Mucosa of stomach (tissue), 1 donor: ENCODE results near the gene ACHE.
"Not testable (repeated sequence)": the region's sequence is repeated elsewhere in the genome, so short reads cannot be mapped to it uniquely, and the experiment has no call there.

Experiments
- H3K27me3 ChIP-seq: one replicate; pipeline ENCODE4 v1.7.0; 2013; ENCODE audit warnings: mild to moderate bottlenecking, low read length; ENCODE audit not compliant: control insufficient read depth, insufficient read depth
- H3K36me3 ChIP-seq: one replicate; pipeline ENCODE4 v1.7.0; 2013; ENCODE audit warnings: low read length; ENCODE audit not compliant: control insufficient read depth, insufficient read depth
- H3K4me1 ChIP-seq: one replicate; pipeline ENCODE4 v1.7.0; 2013; ENCODE audit warnings: mild to moderate bottlenecking, low read length; ENCODE audit not compliant: control insufficient read depth, insufficient read depth
- H3K4me3 ChIP-seq: one replicate; pipeline ENCODE4 v1.7.0; 2013; ENCODE audit warnings: low read length
- H3K9ac ChIP-seq: one replicate; pipeline ENCODE4 v1.7.0; 2013; ENCODE audit warnings: mild to moderate bottlenecking, low read length, moderate library complexity
- H3K9me3 ChIP-seq: one replicate; pipeline ENCODE4 v1.7.0; 2013; ENCODE audit warnings: mild to moderate bottlenecking, low read length, moderate library complexity; ENCODE audit not compliant: control insufficient read depth
- donor health status: Pancreatic carcinoma.

The ACHE gene

GRCh38 chr7:100864263-100864845 is 31.3 kb downstream of the ACHE start:
- Histone ChIP-seq H3K27me3 (no peaks in the 10 kb centered on the region), H3K9me3 (no peaks in the 10 kb centered on the region), H3K4me1 (peaks cover 25% of the 10 kb centered on the region), H3K9ac (no peak overlapping the region), H3K36me3 (no peaks in the 10 kb centered on the region), H3K4me3 (no peak overlapping the region)

- Histone ChIP-seq H3K36me3 (no peaks in the 10 kb centered on the region), H3K4me3 (no peak overlapping the region), H3K9me3 (no peaks in the 10 kb centered on the region), H3K27me3 (no peaks in the 10 kb centered on the region), H3K9ac (no peak overlapping the region), H3K4me1 (peaks cover 25% of the 10 kb centered on the region)
Measured at GRCh38 chr7:100863406-100863950, 32.2 kb downstream of the ACHE start.

- no peaks in the 10 kb centered on the region for H3K36me3 ChIP-seq
- H3K4me3 ChIP-seq, result no peak overlapping the region
- peaks cover 15% of the 10 kb centered on the region for H3K4me1 ChIP-seq
- H3K9ac ChIP-seq, result no peak overlapping the region
- no peaks in the 10 kb centered on the region for H3K27me3 ChIP-seq
- no peaks in the 10 kb centered on the region for H3K9me3 ChIP-seq
Measured at GRCh38 chr7:100861616-100861985, 34.1 kb downstream of the ACHE start.

- Histone ChIP-seq H3K4me1 (peaks cover 9% of the 10 kb centered on the region), H3K9me3 (no peaks in the 10 kb centered on the region), H3K9ac (no peak overlapping the region), H3K27me3 (no peaks in the 10 kb centered on the region), H3K4me3 (no peak overlapping the region), H3K36me3 (no peaks in the 10 kb centered on the region)
Measured at GRCh38 chr7:100860702-100861615, 34.7 kb downstream of the ACHE start.

GRCh38 chr7:100859856-100860255 is 35.8 kb downstream of the ACHE start:
- Histone ChIP-seq H3K9ac (no peak overlapping the region), H3K36me3 (no peaks in the 10 kb centered on the region), H3K9me3 (no peaks in the 10 kb centered on the region), H3K27me3 (no peaks in the 10 kb centered on the region), H3K4me1 (no peaks in the 10 kb centered on the region), H3K4me3 (no peak overlapping the region)

- Histone ChIP-seq H3K27me3 (no peaks in the 10 kb centered on the region), H3K4me3 (no peak overlapping the region), H3K4me1 (peaks cover 6% of the 10 kb centered on the region), H3K36me3 (no peaks in the 10 kb centered on the region), H3K9me3 (no peaks in the 10 kb centered on the region), H3K9ac (no peak overlapping the region)
Measured at GRCh38 chr7:100856871-100857282, 38.8 kb downstream of the ACHE start.

GRCh38 chr7:100855515-100855914 is 40.2 kb downstream of the ACHE start:
- H3K9ac ChIP-seq, result no peak overlapping the region
- H3K9me3 ChIP-seq, result no peaks in the 10 kb centered on the region
- no peaks in the 10 kb centered on the region for H3K27me3 ChIP-seq
- no peak overlapping the region for H3K4me3 ChIP-seq
- H3K4me1 ChIP-seq, result peaks cover 6% of the 10 kb centered on the region
- H3K36me3 ChIP-seq, result no peaks in the 10 kb centered on the region

- not testable (repeated sequence) for H3K9me3 ChIP-seq, H3K36me3 ChIP-seq, H3K4me1 ChIP-seq, H3K4me3 ChIP-seq, H3K9ac ChIP-seq, H3K27me3 ChIP-seq
Measured at GRCh38 chr7:100854899-100855298, 40.8 kb downstream of the ACHE start.

- H3K9me3 ChIP-seq, result no peaks in the 10 kb centered on the region
- H3K4me1 ChIP-seq, result peaks cover 6% of the 10 kb centered on the region
- no peak overlapping the region for H3K9ac ChIP-seq
- no peak overlapping the region for H3K4me3 ChIP-seq
- no peaks in the 10 kb centered on the region for H3K27me3 ChIP-seq
- H3K36me3 ChIP-seq, result no peaks in the 10 kb centered on the region
Measured at GRCh38 chr7:100854146-100854895, 41.4 kb downstream of the ACHE start.

- H3K36me3 ChIP-seq, result no peaks in the 10 kb centered on the region
- H3K27me3 ChIP-seq, result no peaks in the 10 kb centered on the region
- H3K4me1 ChIP-seq, result peaks cover 6% of the 10 kb centered on the region
- peak within 1 kb of the TSS; percentile 71 for H3K9ac ChIP-seq
- H3K9me3 ChIP-seq, result no peaks in the 10 kb centered on the region
- peak within 1 kb of the TSS; percentile 51 for H3K4me3 ChIP-seq
Measured at GRCh38 chr7:100852048-100852872, 43.4 kb downstream of the ACHE start, which contains the start of gene SLC12A9. TSS of gene SLC12A9 (plus strand) at chr7:100852713. CDS start at chr7:100854198, 1,485 bp downstream.

- no peaks in the 10 kb centered on the region for H3K27me3 ChIP-seq
- H3K9ac ChIP-seq, result no peak overlapping the region
- no peaks in the 10 kb centered on the region for H3K4me1 ChIP-seq
- H3K36me3 ChIP-seq, result no peaks in the 10 kb centered on the region
- no peak overlapping the region for H3K4me3 ChIP-seq
- no peaks in the 10 kb centered on the region for H3K9me3 ChIP-seq
Measured at GRCh38 chr7:100847360-100847759, 48.3 kb downstream of the ACHE start.
